Panc1 (cell line): ENCODE data around the gene PDLIM3. TPM values are rescaled to one million over a fixed set of nuclear protein-coding genes. Genes with fewer than 3 reads are reported as not detected.

Source experiments
- ATAC-seq: fragments of 200-7000 bp; cut with Tn5 transposase; 2 replicates; pipeline ENCODE4 v1.9.1; 2020; ENCODE audit warnings: mild to moderate bottlenecking, moderate library complexity
- BruUV-seq: library from RNA; stranded (reverse); fragments of 400-500 nt; replicated peaks from 2 replicates; lab custom pipeline; 2021; lab: Mats Ljungman, UMichigan
- CTCF ChIA-PET: fragments of 300-600 bp; sonication (Branson Sonifier 250); formaldehyde crosslinking; loops from one replicate; lab custom pipeline; 2022; ENCODE audit warnings: antibody characterized with exemption; lab: Charles Lee
- POLR2A ChIA-PET: fragments of 300-600 bp; sonication (Branson Sonifier 250); formaldehyde crosslinking; loops from one replicate; lab custom pipeline; 2022; ENCODE audit warnings: antibody characterized with exemption; lab: Charles Lee
- DNase-seq: peaks from one replicate; pipeline ENCODE4 v3.0.0-alpha.2; 2010; ENCODE audit warnings: low read depth, low spot score
- H3K27ac ChIP-seq: 2 replicates; pipeline ENCODE4 v1.5.1; 2011; ENCODE audit warnings: mild to moderate bottlenecking, low read length, inconsistent platforms
- H3K27me3 ChIP-seq: fragments of 200-500 bp; sonication (Bioruptor generic); 2 replicates; pipeline ENCODE4 v1.6.0; 2014; ENCODE audit warnings: low read length, inconsistent platforms; ENCODE audit not compliant: control insufficient read depth, insufficient read depth
- H3K36me3 ChIP-seq: fragments of 200-500 bp; sonication (Bioruptor generic); 2 replicates; pipeline ENCODE4 v1.5.1; 2014; ENCODE audit warnings: inconsistent platforms, mild to moderate bottlenecking, low read length, moderate library complexity; ENCODE audit not compliant: control insufficient read depth, insufficient read depth
- H3K4me1 ChIP-seq: 2 replicates; pipeline ENCODE4 v1.5.1; 2011; ENCODE audit warnings: inconsistent platforms, mild to moderate bottlenecking, low read length, moderate library complexity; ENCODE audit not compliant: control insufficient read depth, insufficient read depth
- H3K4me3 ChIP-seq, 2 experiments: 2 replicates each; pipeline ENCODE4 v1.5.1; 2011 to 2012; ENCODE audit warnings: low read depth in 2 of 2, low read length in 2 of 2, mild to moderate bottlenecking in 2 of 2, inconsistent platforms in 1 of 2, moderate library complexity in 1 of 2
- H3K9me3 ChIP-seq: fragments of 200-500 bp; sonication (Bioruptor generic); 2 replicates; pipeline ENCODE4 v1.5.1; 2014; ENCODE audit warnings: low read depth, mild to moderate bottlenecking, inconsistent platforms, low read length, moderate library complexity; ENCODE audit not compliant: control insufficient read depth, insufficient read depth
- CTCF ChIP-seq: fragments of 450-650 bp; IDR thresholded peaks from 2 replicates; pipeline ENCODE4 v1.5.1; 2017; ENCODE audit warnings: mild to moderate bottlenecking
- POLR2AphosphoS5 ChIP-seq: IDR thresholded peaks from 2 replicates; pipeline ENCODE4 v1.6.1; 2012; ENCODE audit warnings: mild to moderate bottlenecking, low read depth, low read length, moderate library complexity
- REST ChIP-seq, 2 experiments: IDR thresholded peaks; 2 replicates each; pipeline ENCODE4 v1.6.1; 2011 to 2012; ENCODE audit warnings: low read depth in 2 of 2, control low read depth in 1 of 2, low read length in 1 of 2, mild to moderate bottlenecking in 1 of 2, moderate library complexity in 1 of 2; ENCODE audit not compliant: insufficient read depth in 1 of 2
- SIN3A ChIP-seq: IDR thresholded peaks from 2 replicates; pipeline ENCODE4 v1.6.1; 2012; ENCODE audit warnings: low read depth, mild to moderate bottlenecking, low read length, moderate library complexity, borderline replicate concordance; ENCODE audit not compliant: insufficient read depth
- TCF7L2 ChIP-seq: IDR thresholded peaks from 2 replicates; pipeline ENCODE4 v1.6.1; 2011; ENCODE audit warnings: mild to moderate bottlenecking, low read depth, low read length, inconsistent platforms
- in situ Hi-C: cut with HindIII; loops from 2 replicates; pipeline ENCODE4 v1.10.0; 2016; ENCODE audit warnings: low sequenced_read_pairs, low pct_unique_long_range_greater_than_20kb
- intact Hi-C: fragments of 100-400 bp; cut with micrococcal nuclease; formaldehyde crosslinking; loops from one replicate; pipeline ENCODE4 v1.10.0; 2022; ENCODE audit not compliant: unreplicated experiment
- total RNA-seq: library from RNA; stranded (reverse); gene quantifications from one replicate; pipeline ENCODE4 v1.2.1, GENCODE V29; 2021; ENCODE audit not compliant: unreplicated experiment

The PDLIM3 gene
- total RNA-seq, 1 experiment from 2014 or later: 0.10 TPM

DNA sequence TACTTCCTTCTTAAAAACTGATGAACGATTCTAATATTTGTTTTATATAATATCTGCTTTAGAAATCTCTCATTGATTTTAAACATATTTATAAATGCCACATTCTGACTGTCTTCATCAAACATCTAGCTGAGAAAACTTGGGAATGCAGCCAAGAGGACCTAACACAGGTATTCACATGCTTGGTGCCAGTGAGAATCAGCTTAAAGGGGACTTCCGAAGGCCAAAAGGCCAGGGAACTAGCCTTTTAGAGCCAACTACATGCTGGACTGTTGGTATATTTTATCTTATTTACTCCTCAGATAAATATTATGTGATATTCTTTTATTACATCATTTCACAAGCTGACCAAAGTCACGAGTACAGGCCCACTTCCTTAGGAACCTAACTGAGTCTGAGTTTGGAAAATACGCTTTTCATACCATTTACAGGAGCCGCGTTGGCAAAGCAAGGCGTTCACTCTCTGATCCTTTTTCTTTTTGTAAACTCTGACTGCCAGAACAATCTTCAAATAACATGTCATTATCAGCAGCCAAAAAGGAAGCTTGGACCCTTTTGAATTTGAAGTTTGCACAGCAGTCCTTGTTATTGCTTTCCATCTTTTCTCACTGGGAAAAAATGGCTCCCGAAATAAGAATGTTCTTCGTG is 41.1 kb upstream of the PDLIM3 start:
- ChIA-PET POLR2A (no interaction called here), CTCF (no interaction called here)
- no peak overlapping the region for H3K4me3 ChIP-seq
- no peaks in the 10 kb centered on the region for H3K27me3 ChIP-seq
- in situ Hi-C loops: no loop called here
- ATAC-seq: no peak
- no peak overlapping the region for H3K27ac ChIP-seq
- DNase-seq: no peak
- intact Hi-C loops: no loop called here
- H3K36me3 ChIP-seq: no peaks in the 10 kb centered on the region
- TF ChIP-seq TCF7L2 (no peak), POLR2AphosphoS5 (no peak), SIN3A (no peak), REST (IDR thresholded peaks at IDR 0.05; ENCODE audit: insufficient read depth in 1 of 2, low read depth in 2 of 2, low read length in 1 of 2) (no peak), CTCF (no peak)
- H3K4me1 ChIP-seq: peaks cover 7% of the 10 kb centered on the region; the same call in 1 of the 2 replicates
- BruUV-seq: no TSS peak
- no peaks in the 10 kb centered on the region for H3K9me3 ChIP-seq

DNA sequence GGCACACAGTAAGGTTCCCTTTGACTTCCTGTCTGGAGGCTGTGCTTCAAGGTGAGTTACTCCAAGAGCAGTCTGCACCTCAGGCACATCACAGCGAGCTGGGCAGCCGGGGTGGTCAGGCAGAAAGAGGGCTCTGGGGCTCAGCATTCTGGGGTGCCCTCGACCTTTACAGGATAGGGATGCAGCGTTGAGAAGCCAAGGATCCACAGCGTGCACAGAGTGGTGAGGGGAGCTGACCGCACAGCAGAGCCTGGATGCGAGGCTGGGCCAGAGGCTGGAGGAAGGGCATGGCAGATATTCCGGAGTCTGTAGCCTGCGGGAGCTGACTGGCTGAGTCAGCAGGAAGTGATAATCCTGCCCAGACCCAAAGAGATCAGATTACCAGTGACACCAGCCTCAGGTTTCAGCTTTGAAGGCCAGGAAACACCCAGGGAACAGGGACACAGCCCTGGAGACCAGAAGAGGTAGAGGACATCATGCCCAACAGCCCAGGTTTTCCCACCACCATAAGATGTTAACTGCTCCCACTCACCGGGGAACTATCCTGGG is 38.4 kb upstream of the PDLIM3 start:
- ATAC-seq: peak; percentile 97
- TF ChIP-seq POLR2AphosphoS5 (no peak), CTCF (no peak), TCF7L2 (no peak), REST (IDR thresholded peaks at IDR 0.05; ENCODE audit: insufficient read depth in 1 of 2, low read depth in 2 of 2, low read length in 1 of 2) (no peak), SIN3A (no peak)
- in situ Hi-C loops (no loop called here), intact Hi-C loops (no loop called here)
- DNase-seq: no peak
- CTCF ChIA-PET: interaction anchor here (0.5 kb wide), 1 partner anchor 15 kb away, joined by 3 read pairs; no protein-coding TSS in a partner anchor
- H3K4me3 ChIP-seq: peak overlapping the region in 1 of 2 experiments; percentile 34; a peak in 1 of 4 replicates
- no peaks in the 10 kb centered on the region for H3K9me3 ChIP-seq
- no peaks in the 10 kb centered on the region for H3K36me3 ChIP-seq
- H3K27ac ChIP-seq: peak overlapping the region; percentile 48; the same call in 1 of the 2 replicates
- H3K27me3 ChIP-seq: no peaks in the 10 kb centered on the region
- POLR2A ChIA-PET: no interaction called here
- BruUV-seq: no TSS peak
- H3K4me1 ChIP-seq: peaks cover 7% of the 10 kb centered on the region; the same call in 1 of the 2 replicates
